Upper lobe of left lung (tissue), 4 donors: ENCODE data around the gene NEDD4L.

Source experiments
- EP300 ChIP-seq, 4 donors: sonication (generic); formaldehyde crosslinking; IDR thresholded peaks; one replicate each; pipeline ENCODE4 v1.5.1; 2017; ENCODE audit warnings: antibody characterized with exemption in 4 of 4, control low read depth in 2 of 4
- POLR2A ChIP-seq, 4 donors: fragments of 450-650 bp; IDR thresholded peaks; one replicate each; pipeline ENCODE4 v1.5.1; 2016 to 2017; ENCODE audit warnings: antibody characterized with exemption in 4 of 4, mild to moderate bottlenecking in 2 of 4
- TF ChIP-seq, protein P1 (sequence below), 6 experiments: fragments of 450-650 bp in 4 of 6; fragments of 200-600 bp in 2 of 6; sonication (generic) in 2 of 6; IDR thresholded peaks; one replicate each; pipeline ENCODE4 v1.5.1; 2016 to 2019; ENCODE audit warnings: antibody characterized with exemption in 6 of 6

DNA sequence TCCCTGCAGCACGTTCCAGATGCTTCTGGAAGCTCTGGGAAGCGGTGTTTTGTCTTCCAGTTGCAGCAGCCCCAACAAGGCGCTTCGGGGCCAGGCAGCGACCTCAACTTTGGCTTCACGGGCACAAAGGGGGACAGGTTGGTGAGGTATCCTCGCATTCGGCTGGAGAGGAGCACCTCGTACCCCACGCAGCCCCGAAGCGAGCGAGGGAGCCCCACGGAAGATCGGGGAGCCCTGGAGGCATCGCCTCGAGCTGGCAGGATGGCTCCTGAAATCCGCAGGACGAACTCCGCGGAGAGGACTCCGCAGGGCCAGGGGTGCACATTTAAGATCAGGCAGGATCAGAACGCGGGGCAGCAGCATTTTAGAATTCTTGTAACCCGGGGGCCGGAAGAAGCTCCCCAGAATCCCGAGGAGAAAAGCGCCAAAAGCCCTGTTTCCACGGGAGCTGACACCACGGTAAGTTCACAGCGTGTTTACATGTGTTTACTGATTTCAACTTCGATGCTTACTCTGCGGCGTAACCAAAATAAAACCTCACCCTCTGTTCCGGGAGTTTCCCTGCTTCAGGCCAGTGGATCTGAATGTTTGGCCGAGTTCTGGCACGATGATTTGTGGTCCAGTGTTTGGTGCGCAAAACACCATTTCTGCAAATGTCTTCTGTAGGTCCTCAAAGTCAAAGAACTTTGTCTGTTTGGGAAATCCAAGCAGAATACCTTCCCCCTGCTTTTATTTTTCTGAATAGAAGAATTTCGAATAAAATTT lies 212.5 kb downstream of the NEDD4L start:
- TF ChIP-seq EP300 (IDR thresholded peaks at IDR 0.05) (no peak), POLR2A (IDR thresholded peaks at IDR 0.05) (no peak)
- TF ChIP-seq, protein P1, sequence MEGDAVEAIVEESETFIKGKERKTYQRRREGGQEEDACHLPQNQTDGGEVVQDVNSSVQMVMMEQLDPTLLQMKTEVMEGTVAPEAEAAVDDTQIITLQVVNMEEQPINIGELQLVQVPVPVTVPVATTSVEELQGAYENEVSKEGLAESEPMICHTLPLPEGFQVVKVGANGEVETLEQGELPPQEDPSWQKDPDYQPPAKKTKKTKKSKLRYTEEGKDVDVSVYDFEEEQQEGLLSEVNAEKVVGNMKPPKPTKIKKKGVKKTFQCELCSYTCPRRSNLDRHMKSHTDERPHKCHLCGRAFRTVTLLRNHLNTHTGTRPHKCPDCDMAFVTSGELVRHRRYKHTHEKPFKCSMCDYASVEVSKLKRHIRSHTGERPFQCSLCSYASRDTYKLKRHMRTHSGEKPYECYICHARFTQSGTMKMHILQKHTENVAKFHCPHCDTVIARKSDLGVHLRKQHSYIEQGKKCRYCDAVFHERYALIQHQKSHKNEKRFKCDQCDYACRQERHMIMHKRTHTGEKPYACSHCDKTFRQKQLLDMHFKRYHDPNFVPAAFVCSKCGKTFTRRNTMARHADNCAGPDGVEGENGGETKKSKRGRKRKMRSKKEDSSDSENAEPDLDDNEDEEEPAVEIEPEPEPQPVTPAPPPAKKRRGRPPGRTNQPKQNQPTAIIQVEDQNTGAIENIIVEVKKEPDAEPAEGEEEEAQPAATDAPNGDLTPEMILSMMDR (IDR thresholded peaks at IDR 0.05), result no peak
